HepG2 (cell line): Measurements from ENCODE around the gene RPS2. TPM values are rescaled to one million over a fixed set of nuclear protein-coding genes. Genes with fewer than 3 reads are reported as not detected.

Experiments used
- BRCA1 ChIP-seq: sonication (generic); formaldehyde crosslinking; IDR thresholded peaks from 2 replicates; pipeline ENCODE4 v1.4.0; 2020; ENCODE audit warnings: missing genetic modification reagents
- ERF ChIP-seq: IDR thresholded peaks from 2 replicates; pipeline ENCODE4 v1.6.1; 2018; ENCODE audit warnings: missing biosample characterization, missing genetic modification reagents
- KDM3A ChIP-seq: IDR thresholded peaks from 2 replicates; pipeline ENCODE4 v1.6.1; 2018; ENCODE audit warnings: low read depth, missing compliant biosample characterization
- KLF12 ChIP-seq: sonication (generic); formaldehyde crosslinking; IDR thresholded peaks from 2 replicates; pipeline ENCODE4 v1.4.0; 2020; ENCODE audit warnings: missing genetic modification reagents, borderline replicate concordance
- MBD4 ChIP-seq: IDR thresholded peaks from 2 replicates; pipeline ENCODE4 v1.6.1; 2012; ENCODE audit warnings: low read length, inconsistent platforms, borderline replicate concordance
- PLRG1 ChIP-seq: fragments of 450-650 bp; conservative IDR thresholded peaks from 2 replicates; pipeline ENCODE4 v1.6.1; 2016
- RORA ChIP-seq: sonication (generic); formaldehyde crosslinking; IDR thresholded peaks from 2 replicates; pipeline ENCODE4 v1.5.0; 2020; ENCODE audit warnings: mild to moderate bottlenecking, missing genetic modification reagents, moderate library complexity
- SOX13 ChIP-seq, 3 experiments: fragments of 450-650 bp in 1 of 3; sonication (generic) in 1 of 3; formaldehyde crosslinking in 1 of 3; IDR thresholded peaks in 2 of 3; conservative IDR thresholded peaks in 1 of 3; 2 replicates each; pipeline versions ENCODE4 v1.5.0 to v1.6.1; 2016 to 2020; ENCODE audit warnings: antibody characterized with exemption in 1 of 3, mild to moderate bottlenecking in 1 of 3, missing compliant biosample characterization in 1 of 3, missing genetic modification reagents in 1 of 3, moderate library complexity in 1 of 3
- TGIF2 ChIP-seq: IDR thresholded peaks from 2 replicates; pipeline ENCODE4 v1.6.1; 2016; ENCODE audit warnings: control low read depth, missing compliant biosample characterization
- TRIM24 ChIP-seq: sonication (generic); formaldehyde crosslinking; IDR thresholded peaks from 2 replicates; pipeline ENCODE4 v1.8.0; 2022; ENCODE audit warnings: mild to moderate bottlenecking, missing genetic modification reagents
- YY1 ChIP-seq: IDR thresholded peaks from 2 replicates; pipeline ENCODE4 v1.6.1; 2011; ENCODE audit warnings: low read length, low read depth, moderate library complexity, mild to moderate bottlenecking; ENCODE audit not compliant: insufficient read depth, insufficient replicate concordance
- ZBTB8A ChIP-seq: sonication (generic); formaldehyde crosslinking; IDR thresholded peaks from 2 replicates; pipeline ENCODE4 v1.4.0; 2020; ENCODE audit warnings: mild to moderate bottlenecking, low read depth, missing genetic modification reagents, borderline replicate concordance
- ZMYM4 ChIP-seq: sonication (generic); formaldehyde crosslinking; IDR thresholded peaks from 2 replicates; pipeline ENCODE4 v1.8.1; 2023; ENCODE audit warnings: mild to moderate bottlenecking, missing genetic modification reagents
- ZNF230 ChIP-seq: sonication (generic); formaldehyde crosslinking; IDR thresholded peaks from 2 replicates; pipeline ENCODE4 v1.4.0; 2020; ENCODE audit warnings: mild to moderate bottlenecking, missing genetic modification reagents
- ZNF556 ChIP-seq: sonication (generic); formaldehyde crosslinking; IDR thresholded peaks from 2 replicates; pipeline ENCODE4 v1.4.0; 2020; ENCODE audit warnings: mild to moderate bottlenecking, missing genetic modification reagents, borderline replicate concordance
- ZNF577 ChIP-seq: sonication (generic); formaldehyde crosslinking; IDR thresholded peaks from 2 replicates; pipeline ENCODE4 v1.4.0; 2020; ENCODE audit warnings: mild to moderate bottlenecking, low read depth, missing genetic modification reagents, borderline replicate concordance
- ZNF710 ChIP-seq: sonication (generic); formaldehyde crosslinking; IDR thresholded peaks from 2 replicates; pipeline ENCODE4 v1.5.0; 2020; ENCODE audit warnings: mild to moderate bottlenecking, missing genetic modification reagents, borderline replicate concordance
- ZNF775 ChIP-seq: sonication (generic); formaldehyde crosslinking; IDR thresholded peaks from 2 replicates; pipeline ENCODE4 v1.4.0; 2020; ENCODE audit warnings: missing genetic modification reagents, mild to moderate bottlenecking, moderate library complexity, borderline replicate concordance
- ZSCAN30 ChIP-seq: sonication (generic); formaldehyde crosslinking; IDR thresholded peaks from 2 replicates; pipeline ENCODE4 v1.5.0; 2020; ENCODE audit warnings: mild to moderate bottlenecking, missing genetic modification reagents
- ZSCAN9 ChIP-seq: IDR thresholded peaks from 2 replicates; pipeline ENCODE4 v1.6.1; 2016; ENCODE audit warnings: borderline replicate concordance
- polyA plus RNA-seq, 8 experiments: library from polyadenylated mRNA; depleted of rRNA in 3 of 8; stranded (reverse) in 7 of 8; unstranded in 1 of 8; fragments of >200 nt; fragmentation: Illumina TruSeq in 4 of 8; extraction: Trizol in 4 of 8; gene quantifications; 2 replicates each; pipeline versions ENCODE4 v1.2.1 to v1.2.3, GENCODE V29; 2011 to 2016; ENCODE audit warnings: low read depth in 4 of 8, missing spikeins in 1 of 8, mixed read lengths in 1 of 8; ENCODE audit not compliant: insufficient read depth in 1 of 8
- total RNA-seq, 5 experiments: library from RNA; depleted of rRNA; stranded (reverse); fragments of >200 nt; fragmentation: Illumina TruSeq; extraction: Trizol; gene quantifications; 2 replicates each; pipeline ENCODE4 v1.2.3, GENCODE V29; 2016; ENCODE audit warnings: low read depth in 1 of 5
- TF ChIP-seq, protein P1 (sequence below): sonication (generic); formaldehyde crosslinking; IDR thresholded peaks from 2 replicates; pipeline ENCODE4 v1.5.0; 2020; ENCODE audit warnings: missing genetic modification reagents, mild to moderate bottlenecking, borderline replicate concordance
- TF ChIP-seq, protein P2 (sequence below): sonication (generic); formaldehyde crosslinking; IDR thresholded peaks from 2 replicates; pipeline ENCODE4 v1.8.1; 2022; ENCODE audit warnings: low read depth, mild to moderate bottlenecking, missing genetic modification reagents
- TF ChIP-seq, protein P3 (sequence below): sonication (generic); formaldehyde crosslinking; IDR thresholded peaks from 2 replicates; pipeline ENCODE4 v1.8.1; 2023; ENCODE audit warnings: missing genetic modification reagents, inconsistent platforms, borderline replicate concordance

RPS2 gene
- total and polyA plus RNA-seq, 2 of the 13 experiments (the other 11 are each of a cell fraction or from before 2014, with no cell fraction given): 1,908 to 4,514 TPM

DNA sequence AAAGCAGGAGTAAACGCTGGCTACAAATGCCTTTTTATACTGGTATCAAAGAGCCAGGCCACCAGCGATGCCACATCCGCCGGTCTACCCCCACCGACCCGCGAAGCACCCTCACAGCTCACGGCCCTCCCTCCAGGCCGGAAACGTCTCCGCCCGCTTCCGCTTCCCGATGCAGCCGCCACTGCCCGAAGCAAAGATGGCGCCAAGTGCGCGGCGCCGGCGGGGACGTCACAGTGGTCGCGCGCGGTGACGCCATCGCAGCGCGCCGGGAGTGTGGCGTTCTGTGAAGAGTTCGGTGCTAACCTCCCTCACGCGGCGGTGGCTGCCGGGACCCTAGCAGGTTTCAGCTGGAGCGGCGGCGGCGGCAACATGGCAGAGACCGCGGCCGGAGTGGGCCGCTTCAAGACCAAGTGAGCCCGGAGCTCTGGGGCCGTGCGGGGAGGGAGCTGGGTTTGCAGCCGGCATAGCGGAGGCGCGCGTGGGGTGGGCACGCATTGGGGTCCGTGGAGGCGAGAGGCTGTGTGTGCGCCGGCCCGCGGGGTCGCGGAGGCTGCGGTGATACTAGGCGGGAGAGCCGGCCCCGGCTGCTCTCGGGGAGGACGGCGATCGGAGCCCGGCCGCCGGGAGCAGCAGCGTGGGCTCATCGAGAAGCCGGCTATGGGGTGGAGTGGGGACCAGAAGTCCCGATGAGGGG, 7.3 kb upstream of the RPS2 start, which contains the start of gene TBL3 (continued):
- TF ChIP-seq ZBTB8A (CRISPR knock-in tag) (no peak), ZNF230 (peak; percentile 75; the same call in 1 of the 2 replicates), BRCA1 (CRISPR knock-in tag) (0 out of 2 replicates have a peak, but pooled peaks have one; percentile 56), ERF (CRISPR knock-in tag) (peak; percentile 97), ZSCAN9 (CRISPR knock-in tag) (no peak), KDM3A (CRISPR knock-in tag) (peak; percentile 28; the same call in 1 of the 2 replicates), ZMYM4 (peak; percentile 92), ZSCAN30 (CRISPR knock-in tag) (no peak), MBD4 (no peak), TGIF2 (CRISPR knock-in tag) (peak; percentile 95), KLF12 (CRISPR knock-in tag) (peak; percentile 95), YY1 (peak; percentile 100), ZNF556 (CRISPR knock-in tag) (peak; percentile 98), PLRG1 (no peak), SOX13 (IDR thresholded peaks at IDR 0.05) (peak; percentile 23; the same call in 1 of the 2 replicates), SOX13 (CRISPR knock-in tag; conservative IDR thresholded peaks at IDR 0.05 in 1 of 2, IDR thresholded peaks at IDR 0.05 in 1 of 2) (peak in 1 of 2 experiments; percentile 52; a peak in 1 of 4 replicates), ZNF775 (CRISPR knock-in tag) (0 out of 2 replicates have a peak, but pooled peaks have one; percentile 54), ZNF577 (CRISPR knock-in tag) (no peak), TRIM24 (CRISPR knock-in tag) (no peak), ZNF710 (CRISPR knock-in tag) (no peak; the same call in 1 of the 2 replicates), RORA (CRISPR knock-in tag) (no peak)
- TF ChIP-seq, protein P1, sequence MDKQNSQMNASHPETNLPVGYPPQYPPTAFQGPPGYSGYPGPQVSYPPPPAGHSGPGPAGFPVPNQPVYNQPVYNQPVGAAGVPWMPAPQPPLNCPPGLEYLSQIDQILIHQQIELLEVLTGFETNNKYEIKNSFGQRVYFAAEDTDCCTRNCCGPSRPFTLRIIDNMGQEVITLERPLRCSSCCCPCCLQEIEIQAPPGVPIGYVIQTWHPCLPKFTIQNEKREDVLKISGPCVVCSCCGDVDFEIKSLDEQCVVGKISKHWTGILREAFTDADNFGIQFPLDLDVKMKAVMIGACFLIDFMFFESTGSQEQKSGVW: no peak
- TF ChIP-seq, protein P2, sequence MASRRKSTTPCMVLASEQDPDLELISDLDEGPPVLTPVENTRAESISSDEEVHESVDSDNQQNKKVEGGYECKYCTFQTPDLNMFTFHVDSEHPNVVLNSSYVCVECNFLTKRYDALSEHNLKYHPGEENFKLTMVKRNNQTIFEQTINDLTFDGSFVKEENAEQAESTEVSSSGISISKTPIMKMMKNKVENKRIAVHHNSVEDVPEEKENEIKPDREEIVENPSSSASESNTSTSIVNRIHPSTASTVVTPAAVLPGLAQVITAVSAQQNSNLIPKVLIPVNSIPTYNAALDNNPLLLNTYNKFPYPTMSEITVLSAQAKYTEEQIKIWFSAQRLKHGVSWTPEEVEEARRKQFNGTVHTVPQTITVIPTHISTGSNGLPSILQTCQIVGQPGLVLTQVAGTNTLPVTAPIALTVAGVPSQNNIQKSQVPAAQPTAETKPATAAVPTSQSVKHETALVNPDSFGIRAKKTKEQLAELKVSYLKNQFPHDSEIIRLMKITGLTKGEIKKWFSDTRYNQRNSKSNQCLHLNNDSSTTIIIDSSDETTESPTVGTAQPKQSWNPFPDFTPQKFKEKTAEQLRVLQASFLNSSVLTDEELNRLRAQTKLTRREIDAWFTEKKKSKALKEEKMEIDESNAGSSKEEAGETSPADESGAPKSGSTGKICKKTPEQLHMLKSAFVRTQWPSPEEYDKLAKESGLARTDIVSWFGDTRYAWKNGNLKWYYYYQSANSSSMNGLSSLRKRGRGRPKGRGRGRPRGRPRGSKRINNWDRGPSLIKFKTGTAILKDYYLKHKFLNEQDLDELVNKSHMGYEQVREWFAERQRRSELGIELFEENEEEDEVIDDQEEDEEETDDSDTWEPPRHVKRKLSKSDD (CRISPR knock-in tag): peak; percentile 100
- TF ChIP-seq, protein P3, sequence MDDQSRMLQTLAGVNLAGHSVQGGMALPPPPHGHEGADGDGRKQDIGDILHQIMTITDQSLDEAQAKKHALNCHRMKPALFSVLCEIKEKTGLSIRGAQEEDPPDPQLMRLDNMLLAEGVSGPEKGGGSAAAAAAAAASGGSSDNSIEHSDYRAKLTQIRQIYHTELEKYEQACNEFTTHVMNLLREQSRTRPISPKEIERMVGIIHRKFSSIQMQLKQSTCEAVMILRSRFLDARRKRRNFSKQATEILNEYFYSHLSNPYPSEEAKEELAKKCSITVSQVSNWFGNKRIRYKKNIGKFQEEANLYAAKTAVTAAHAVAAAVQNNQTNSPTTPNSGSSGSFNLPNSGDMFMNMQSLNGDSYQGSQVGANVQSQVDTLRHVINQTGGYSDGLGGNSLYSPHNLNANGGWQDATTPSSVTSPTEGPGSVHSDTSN (CRISPR knock-in tag): no peak
